HL-60/S4 treated with phorbol 12-myristate 13-acetate at 8.2 ng/mL for 4 days and 3 days (cell line): ENCODE measurements around the gene MRPL40.

Experiments
- in situ Hi-C: fragments of 300-500 bp; cut with MboI; formaldehyde crosslinking; loops from 2 replicates; pipeline ENCODE4 v1.15.0; 2022; ENCODE audit warnings: low sequenced_read_pairs

Gene MRPL40

GRCh38 chr22:19460036-19460435 lies 27.7 kb downstream of the MRPL40 start:
- in situ Hi-C loops, result no loop called here

GRCh38 chr22:19461506-19461905 lies 29.2 kb downstream of the MRPL40 start:
- in situ Hi-C loops, result no loop called here

GRCh38 chr22:19463008-19463407 lies 30.7 kb downstream of the MRPL40 start:
- in situ Hi-C loops, result no loop called here

GRCh38 chr22:19463491-19464469 lies 31.4 kb downstream of the MRPL40 start:
- in situ Hi-C loops, result no loop called here

- in situ Hi-C loops, result no loop called here
Measured at GRCh38 chr22:19464546-19464945, 32.2 kb downstream of the MRPL40 start.

- in situ Hi-C loops, result no loop called here
Measured at GRCh38 chr22:19464975-19465374, 32.6 kb downstream of the MRPL40 start.

- in situ Hi-C loops, result no loop called here
Measured at GRCh38 chr22:19466126-19466716, 33.9 kb downstream of the MRPL40 start.

- in situ Hi-C loops, result no loop called here
Measured at GRCh38 chr22:19466848-19467752, 34.8 kb downstream of the MRPL40 start.

GRCh38 chr22:19467912-19468311 lies 35.6 kb downstream of the MRPL40 start:
- in situ Hi-C loops, result no loop called here

GRCh38 chr22:19469421-19469820 lies 37.1 kb downstream of the MRPL40 start:
- in situ Hi-C loops, result no loop called here

GRCh38 chr22:19470010-19470409 lies 37.7 kb downstream of the MRPL40 start:
- in situ Hi-C loops, result no loop called here

- in situ Hi-C loops, result no loop called here
Measured at GRCh38 chr22:19471572-19471971, 39.2 kb downstream of the MRPL40 start.

GRCh38 chr22:19472233-19472632 lies 39.9 kb downstream of the MRPL40 start:
- in situ Hi-C loops, result no loop called here

GRCh38 chr22:19473578-19473977 lies 41.2 kb downstream of the MRPL40 start:
- in situ Hi-C loops, result no loop called here

GRCh38 chr22:19476023-19476422 lies 43.7 kb downstream of the MRPL40 start:
- in situ Hi-C loops, result no loop called here

GRCh38 chr22:19477321-19478044 lies 45.1 kb downstream of the MRPL40 start:
- in situ Hi-C loops, result no loop called here

GRCh38 chr22:19478045-19478900 lies 45.9 kb downstream of the MRPL40 start:
- in situ Hi-C loops, result no loop called here

- in situ Hi-C loops, result no loop called here
Measured at GRCh38 chr22:19478901-19479354, 46.6 kb downstream of the MRPL40 start, which contains the start of gene UFD1. Gene UFD1, minus strand, starts transcription at chr22:19479193. Its CDS starts 108 bp downstream, at chr22:19479085.
